HCT116 (cell line): ENCODE data around the gene CACNA2D3.

Experiments used
- CBX3 ChIP-seq: IDR thresholded peaks from 2 replicates; pipeline ENCODE4 v1.6.1; 2012; ENCODE audit warnings: low read depth
- CTCF ChIP-seq, 3 experiments: fragments of 200-600 bp in 1 of 3; sonication (generic) in 1 of 3; IDR thresholded peaks in 2 of 3; conservative IDR thresholded peaks in 1 of 3; 2 replicates each; pipeline ENCODE4 v1.5.1; 2012 to 2017; ENCODE audit warnings: low read depth in 2 of 3, low read length in 2 of 3, antibody characterized with exemption in 1 of 3, borderline replicate concordance in 1 of 3, control low read depth in 1 of 3, mild to moderate bottlenecking in 1 of 3, mixed read lengths in 1 of 3, mixed run types in 1 of 3, moderate library complexity in 1 of 3; ENCODE audit not compliant: insufficient read depth in 1 of 3

GRCh38 chr3:54133196-54133595 lies 10.8 kb downstream of the CACNA2D3 start:
- TF ChIP-seq CTCF (IDR thresholded peaks at IDR 0.05 in 2 of 3, conservative IDR thresholded peaks at IDR 0.05 in 1 of 3; ENCODE audit: borderline replicate concordance in 1 of 3, insufficient read depth in 1 of 3, low read depth in 2 of 3, low read length in 2 of 3) (no peak), CBX3 (no peak)
